ENCODE measurements around the gene MGRN1.
A peak's percentile ranks its signal among the peaks of the same experiment; 100 is the strongest.

The MGRN1 gene

GRCh38 chr16:4664538-4665418, 40.2 kb downstream of the MGRN1 start:
- DNase-seq (ENCODE audit: low read depth in 1 of 2, low spot score in 1 of 2): peak; percentile 73 to 89
- TF ChIP-seq CTCF (IDR thresholded peaks at IDR 0.05; ENCODE audit: insufficient read depth, low read length): no peak
- TF ChIP-seq POLR2AphosphoS5 (IDR thresholded peaks at IDR 0.05; ENCODE audit: low read depth): peak; percentile 1; the same call in 1 of the 2 replicates
- TF ChIP-seq SPI1 (IDR thresholded peaks at IDR 0.05; ENCODE audit: borderline replicate concordance, low read depth): peak; percentile 90
- no peak for TF ChIP-seq GABPA (IDR thresholded peaks at IDR 0.05; ENCODE audit: low read depth)

GRCh38 chr16:4666537-4667202, 42.0 kb downstream of the MGRN1 start:
- TF ChIP-seq SPI1 (IDR thresholded peaks at IDR 0.05; ENCODE audit: borderline replicate concordance, low read depth) (no peak), GABPA (IDR thresholded peaks at IDR 0.05; ENCODE audit: low read depth) (no peak), CTCF (IDR thresholded peaks at IDR 0.05; ENCODE audit: insufficient read depth, low read length) (no peak), POLR2AphosphoS5 (IDR thresholded peaks at IDR 0.05; ENCODE audit: low read depth) (no peak)
- TF ChIP-seq, protein P1, sequence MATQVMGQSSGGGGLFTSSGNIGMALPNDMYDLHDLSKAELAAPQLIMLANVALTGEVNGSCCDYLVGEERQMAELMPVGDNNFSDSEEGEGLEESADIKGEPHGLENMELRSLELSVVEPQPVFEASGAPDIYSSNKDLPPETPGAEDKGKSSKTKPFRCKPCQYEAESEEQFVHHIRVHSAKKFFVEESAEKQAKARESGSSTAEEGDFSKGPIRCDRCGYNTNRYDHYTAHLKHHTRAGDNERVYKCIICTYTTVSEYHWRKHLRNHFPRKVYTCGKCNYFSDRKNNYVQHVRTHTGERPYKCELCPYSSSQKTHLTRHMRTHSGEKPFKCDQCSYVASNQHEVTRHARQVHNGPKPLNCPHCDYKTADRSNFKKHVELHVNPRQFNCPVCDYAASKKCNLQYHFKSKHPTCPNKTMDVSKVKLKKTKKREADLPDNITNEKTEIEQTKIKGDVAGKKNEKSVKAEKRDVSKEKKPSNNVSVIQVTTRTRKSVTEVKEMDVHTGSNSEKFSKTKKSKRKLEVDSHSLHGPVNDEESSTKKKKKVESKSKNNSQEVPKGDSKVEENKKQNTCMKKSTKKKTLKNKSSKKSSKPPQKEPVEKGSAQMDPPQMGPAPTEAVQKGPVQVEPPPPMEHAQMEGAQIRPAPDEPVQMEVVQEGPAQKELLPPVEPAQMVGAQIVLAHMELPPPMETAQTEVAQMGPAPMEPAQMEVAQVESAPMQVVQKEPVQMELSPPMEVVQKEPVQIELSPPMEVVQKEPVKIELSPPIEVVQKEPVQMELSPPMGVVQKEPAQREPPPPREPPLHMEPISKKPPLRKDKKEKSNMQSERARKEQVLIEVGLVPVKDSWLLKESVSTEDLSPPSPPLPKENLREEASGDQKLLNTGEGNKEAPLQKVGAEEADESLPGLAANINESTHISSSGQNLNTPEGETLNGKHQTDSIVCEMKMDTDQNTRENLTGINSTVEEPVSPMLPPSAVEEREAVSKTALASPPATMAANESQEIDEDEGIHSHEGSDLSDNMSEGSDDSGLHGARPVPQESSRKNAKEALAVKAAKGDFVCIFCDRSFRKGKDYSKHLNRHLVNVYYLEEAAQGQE (IDR thresholded peaks at IDR 0.05; ENCODE audit: insufficient replicate concordance, low read depth): no peak
- peak overlapping the region; percentile 95; the same call in 1 of the 2 replicates for H3K27ac ChIP-seq (replicated peaks)
- H3K4me3 ChIP-seq (replicated peaks; ENCODE audit: insufficient read depth, low read length): no peak overlapping the region
- H3K27me3 ChIP-seq (ENCODE audit: insufficient read depth, poor library complexity, severe bottlenecking): no peaks in the 10 kb centered on the region
- no peak for DNase-seq (ENCODE audit: low read depth in 1 of 2, low spot score in 1 of 2)

More at GRCh38 chr16:4664538-4665418, 40.2 kb downstream of the MGRN1 start:
- no peaks in the 10 kb centered on the region for H3K27me3 ChIP-seq (ENCODE audit: insufficient read depth, poor library complexity, severe bottlenecking)
- H3K4me3 ChIP-seq (replicated peaks; ENCODE audit: insufficient read depth, low read length): peak overlapping the region; percentile 29
- peak overlapping the region; percentile 95 for H3K27ac ChIP-seq (replicated peaks)

DNA sequence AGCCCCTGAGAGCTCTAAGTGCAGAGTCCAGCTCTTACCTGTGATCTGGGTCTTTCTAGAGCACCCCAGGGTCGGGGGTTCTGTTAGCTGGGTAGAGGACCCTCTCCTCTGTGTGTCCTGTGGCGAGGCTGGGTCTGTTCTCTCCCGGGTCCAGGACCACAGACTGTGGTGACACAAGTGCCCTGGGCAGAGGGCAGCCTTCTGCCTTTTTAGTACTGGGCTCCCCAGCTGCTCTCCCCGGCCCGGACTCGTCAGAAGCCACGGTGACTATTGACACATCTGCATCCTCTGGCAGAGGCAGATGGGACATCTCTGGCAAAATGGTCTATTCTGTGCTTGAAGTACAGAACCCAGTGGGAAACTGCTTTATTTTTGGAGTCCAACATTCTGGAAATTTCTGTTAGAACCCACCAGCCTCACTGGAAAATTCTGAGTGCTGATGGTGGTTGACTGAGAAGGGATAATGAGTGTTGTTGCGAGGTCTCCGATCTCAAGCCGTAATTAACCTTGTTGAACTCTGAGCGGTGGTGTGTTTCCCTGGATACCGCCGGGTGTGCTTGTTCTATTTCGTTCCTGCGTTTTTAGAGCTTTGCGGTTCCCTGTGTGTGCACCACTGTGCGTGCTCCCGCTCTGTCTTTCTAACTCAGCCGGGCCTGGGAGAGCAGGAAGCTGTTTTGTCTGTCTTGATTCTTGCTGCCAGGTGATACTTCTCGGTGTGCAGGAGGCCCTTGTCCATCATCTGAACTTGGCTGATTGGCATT, 42.8 kb downstream of the MGRN1 start:
- TF ChIP-seq SPI1 (IDR thresholded peaks at IDR 0.05; ENCODE audit: borderline replicate concordance, low read depth) (no peak), GABPA (IDR thresholded peaks at IDR 0.05; ENCODE audit: low read depth) (no peak), CTCF (IDR thresholded peaks at IDR 0.05; ENCODE audit: insufficient read depth, low read length) (no peak), POLR2AphosphoS5 (IDR thresholded peaks at IDR 0.05; ENCODE audit: low read depth) (no peak)
- TF ChIP-seq, protein P1 (IDR thresholded peaks at IDR 0.05; ENCODE audit: insufficient replicate concordance, low read depth): no peak
- Histone ChIP-seq H3K27ac (replicated peaks) (0 out of 2 replicates have a peak overlapping the region, but pooled peaks have one; percentile 7), H3K4me3 (replicated peaks; ENCODE audit: insufficient read depth, low read length) (no peak overlapping the region), H3K27me3 (ENCODE audit: insufficient read depth, poor library complexity, severe bottlenecking) (no peaks in the 10 kb centered on the region)
- DNase-seq (ENCODE audit: low read depth in 1 of 2, low spot score in 1 of 2): no peak
